Gastroesophageal sphincter (tissue), 4 donors: ENCODE data around the gene DAP. TPM values are rescaled to one million over a fixed set of nuclear protein-coding genes. Genes with fewer than 3 reads are reported as not detected.
"Not testable (repeated sequence)": the region's sequence is repeated elsewhere in the genome, so short reads cannot be mapped to it uniquely, and the experiment has no call there.

Source experiments
- ATAC-seq: fragments of 150-250 bp; one replicate; pipeline ENCODE4 v1.9.1; 2016; ENCODE audit warnings: mild to moderate bottlenecking, moderate library complexity
- H3K27ac ChIP-seq, 4 donors: fragments of 200-600 bp; sonication (generic) in 3 of 4; 1 replicate in 3 of 4; 2 replicates in 1 of 4; pipeline ENCODE4 v1.5.1; 2016 to 2019
- H3K27me3 ChIP-seq: fragments of 200-600 bp; sonication (generic); one replicate; pipeline ENCODE4 v1.5.1; 2019
- H3K36me3 ChIP-seq, 2 donors: fragments of 200-600 bp; sonication (generic); one replicate each; pipeline ENCODE4 v1.5.1; 2019; ENCODE audit warnings: control low read depth in 1 of 2
- H3K4me1 ChIP-seq, 3 donors: fragments of 200-600 bp; sonication (generic); 1 replicate in 2 of 3; 2 replicates in 1 of 3; pipeline ENCODE4 v1.5.1; 2016 to 2019; ENCODE audit warnings: control low read depth in 2 of 3
- H3K4me3 ChIP-seq, 2 donors: fragments of 200-600 bp; sonication (generic); one replicate each; pipeline ENCODE4 v1.5.1; 2019; ENCODE audit warnings: mild to moderate bottlenecking in 1 of 2, moderate library complexity in 1 of 2
- H3K9me3 ChIP-seq, 3 donors: fragments of 200-600 bp; sonication (generic); one replicate each; pipeline ENCODE4 v1.5.1; 2017 to 2019; ENCODE audit warnings: control low read depth in 2 of 3
- EP300 ChIP-seq: sonication (generic); formaldehyde crosslinking; IDR thresholded peaks from one replicate; pipeline ENCODE4 v1.6.1; 2017; ENCODE audit warnings: antibody characterized with exemption, mild to moderate bottlenecking
- POLR2A ChIP-seq, 2 donors: fragments of 450-650 bp; IDR thresholded peaks; one replicate each; pipeline ENCODE4 v1.6.1; 2017; ENCODE audit warnings: antibody characterized with exemption in 2 of 2, mild to moderate bottlenecking in 2 of 2, moderate library complexity in 1 of 2
- POLR2AphosphoS5 ChIP-seq: sonication (generic); formaldehyde crosslinking; IDR thresholded peaks from one replicate; pipeline ENCODE4 v1.6.1; 2017; ENCODE audit warnings: antibody characterized with exemption
- WGBS, 2 donors: methylation state at CpG; one replicate each; pipeline ENCODE4 v1.1.5; 2018; ENCODE audit warnings: low coverage in 1 of 2; 5-methylcytosine and 5-hydroxymethylcytosine counted together
- total RNA-seq, 4 donors: library from RNA; depleted of rRNA; stranded (reverse); fragments of >200 nt; gene quantifications; one replicate each; pipeline ENCODE4 v1.1.0, GENCODE V29; 2016
- TF ChIP-seq, protein P1 (sequence below), 4 experiments: fragments of 200-600 bp in 2 of 4; fragments of 450-650 bp in 2 of 4; sonication (generic) in 1 of 4; IDR thresholded peaks; one replicate each; pipeline ENCODE4 v1.5.1; 2017 to 2019; ENCODE audit warnings: antibody characterized with exemption in 4 of 4, mild to moderate bottlenecking in 2 of 4, moderate library complexity in 2 of 4

DAP gene
- total RNA-seq, 4 donors from 2014 or later = 21.8 to 41.9 (median 36.0) TPM

DNA sequence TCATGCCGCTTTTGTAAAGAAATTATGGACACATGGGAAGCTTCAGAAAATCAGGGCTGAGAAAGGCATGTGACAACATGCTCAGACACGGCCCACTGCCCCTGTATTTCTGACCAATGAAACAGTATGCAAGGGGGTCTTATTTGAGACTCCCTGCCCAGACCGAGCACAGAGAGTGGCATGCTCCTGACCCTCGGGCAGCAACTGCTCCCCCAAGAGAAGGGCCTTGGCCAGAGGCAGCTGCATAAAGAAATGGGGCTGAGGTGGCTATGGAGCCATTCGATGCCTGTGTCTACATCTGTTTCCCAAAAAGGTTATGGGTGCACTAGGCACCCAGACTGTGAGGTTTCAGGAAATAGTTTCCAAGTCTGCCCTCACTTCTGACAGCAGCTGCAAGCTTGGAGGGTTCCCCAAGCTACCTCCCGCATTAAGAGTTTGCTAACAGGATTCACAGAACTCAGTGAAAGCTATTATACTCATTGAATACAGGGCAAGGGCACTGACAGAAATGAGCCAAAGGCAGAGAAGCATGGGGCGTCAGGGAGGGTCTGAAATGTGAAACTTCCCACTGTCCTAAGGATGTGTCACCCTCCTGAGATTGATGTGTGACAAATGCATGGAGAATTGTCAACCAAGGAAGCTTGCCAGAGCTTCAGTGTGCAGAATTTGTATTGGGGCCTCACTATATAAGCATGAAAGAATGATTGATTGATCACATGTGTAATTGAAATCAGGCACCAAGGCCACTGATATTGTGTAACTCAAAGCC, 94.3 kb downstream of the DAP start:
- no peak overlapping the region for H3K27ac ChIP-seq
- no peak overlapping the region for H3K4me3 ChIP-seq
- H3K4me1 ChIP-seq = peaks cover 0 to 7% (median 0%) of the 10 kb centered on the region in 3 donors
- WGBS, 2 donors = 85% methylated on average over 3 of the region's 7 CpGs; no CpG with 5 or more reads in 1 of the 2 donors
- H3K36me3 ChIP-seq = no peaks in the 10 kb centered on the region
- no peaks in the 10 kb centered on the region for H3K27me3 ChIP-seq
- ATAC-seq = no peak
- no peak for TF ChIP-seq POLR2AphosphoS5
- H3K9me3 ChIP-seq = no peaks in the 10 kb centered on the region

DNA sequence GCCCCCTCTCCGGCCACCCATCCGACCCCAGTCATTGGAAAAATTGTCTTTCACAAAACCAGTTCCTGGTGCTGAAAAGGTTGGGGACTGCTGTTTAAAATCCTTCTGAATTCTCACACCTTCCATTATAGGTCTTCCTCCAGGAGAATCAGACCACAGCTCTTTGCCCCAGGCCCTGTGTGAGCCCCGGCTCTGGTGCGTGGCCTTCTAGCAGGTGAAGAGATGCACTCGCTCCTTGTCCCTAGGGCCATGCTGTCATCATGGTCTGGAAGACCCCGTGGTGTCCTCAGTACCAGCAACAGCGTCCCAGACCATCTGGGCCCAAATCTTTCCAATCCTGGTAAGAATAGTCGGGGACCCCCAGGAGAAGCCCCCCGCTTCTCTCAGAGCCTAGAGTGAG, 95.2 kb downstream of the DAP start:
- no peak overlapping the region for H3K4me3 ChIP-seq
- no peaks in the 10 kb centered on the region for H3K36me3 ChIP-seq
- no peak overlapping the region for H3K27ac ChIP-seq
- TF ChIP-seq EP300 (no peak), POLR2A (IDR thresholded peaks at IDR 0.05) (no peak), POLR2AphosphoS5 (no peak)
- TF ChIP-seq, protein P1, sequence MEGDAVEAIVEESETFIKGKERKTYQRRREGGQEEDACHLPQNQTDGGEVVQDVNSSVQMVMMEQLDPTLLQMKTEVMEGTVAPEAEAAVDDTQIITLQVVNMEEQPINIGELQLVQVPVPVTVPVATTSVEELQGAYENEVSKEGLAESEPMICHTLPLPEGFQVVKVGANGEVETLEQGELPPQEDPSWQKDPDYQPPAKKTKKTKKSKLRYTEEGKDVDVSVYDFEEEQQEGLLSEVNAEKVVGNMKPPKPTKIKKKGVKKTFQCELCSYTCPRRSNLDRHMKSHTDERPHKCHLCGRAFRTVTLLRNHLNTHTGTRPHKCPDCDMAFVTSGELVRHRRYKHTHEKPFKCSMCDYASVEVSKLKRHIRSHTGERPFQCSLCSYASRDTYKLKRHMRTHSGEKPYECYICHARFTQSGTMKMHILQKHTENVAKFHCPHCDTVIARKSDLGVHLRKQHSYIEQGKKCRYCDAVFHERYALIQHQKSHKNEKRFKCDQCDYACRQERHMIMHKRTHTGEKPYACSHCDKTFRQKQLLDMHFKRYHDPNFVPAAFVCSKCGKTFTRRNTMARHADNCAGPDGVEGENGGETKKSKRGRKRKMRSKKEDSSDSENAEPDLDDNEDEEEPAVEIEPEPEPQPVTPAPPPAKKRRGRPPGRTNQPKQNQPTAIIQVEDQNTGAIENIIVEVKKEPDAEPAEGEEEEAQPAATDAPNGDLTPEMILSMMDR (IDR thresholded peaks at IDR 0.05) = no peak
- ATAC-seq = no peak
- no peaks in the 10 kb centered on the region for H3K27me3 ChIP-seq
- no peaks in the 10 kb centered on the region for H3K9me3 ChIP-seq
- WGBS, 2 donors = 100% methylated on average over 4 of the region's 9 CpGs; no CpG with 5 or more reads in 1 of the 2 donors
- peaks cover 0 to 7% (median 0%) of the 10 kb centered on the region in 3 donors for H3K4me1 ChIP-seq

DNA sequence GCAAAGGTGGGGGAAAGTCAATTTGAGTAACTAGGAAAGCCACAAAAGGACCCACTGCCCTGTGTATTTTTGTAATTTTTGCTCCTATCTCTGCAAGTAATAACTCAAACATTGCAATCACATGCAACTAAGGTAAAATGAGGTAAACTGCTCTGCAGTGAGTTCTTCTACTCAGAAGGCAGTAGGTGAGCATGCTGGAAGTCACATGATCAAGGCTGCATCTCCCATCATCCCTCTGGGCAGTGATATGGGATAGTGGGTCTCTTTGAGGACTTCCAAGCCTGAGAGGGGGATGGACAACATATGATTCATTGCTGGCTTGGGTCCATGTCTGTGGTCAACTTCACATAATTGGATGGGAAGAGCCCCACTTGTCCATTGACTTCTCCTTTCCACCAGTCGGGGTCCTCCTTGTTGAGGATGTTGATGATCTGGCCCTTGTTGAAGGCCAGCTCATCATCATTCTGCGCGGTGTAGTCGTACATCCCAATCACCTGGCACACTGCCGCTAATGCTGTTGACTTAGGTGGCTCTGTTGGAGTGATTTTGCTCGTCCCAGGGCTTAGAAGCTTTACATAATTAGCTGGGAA, 96.8 kb downstream of the DAP start:
- H3K36me3 ChIP-seq, ATAC-seq, H3K4me3 ChIP-seq, H3K4me1 ChIP-seq, H3K27me3 ChIP-seq, H3K27ac ChIP-seq, H3K9me3 ChIP-seq: not testable (repeated sequence)
- WGBS, 2 donors = no CpG with 5 or more reads among the region's 6 CpGs

DNA sequence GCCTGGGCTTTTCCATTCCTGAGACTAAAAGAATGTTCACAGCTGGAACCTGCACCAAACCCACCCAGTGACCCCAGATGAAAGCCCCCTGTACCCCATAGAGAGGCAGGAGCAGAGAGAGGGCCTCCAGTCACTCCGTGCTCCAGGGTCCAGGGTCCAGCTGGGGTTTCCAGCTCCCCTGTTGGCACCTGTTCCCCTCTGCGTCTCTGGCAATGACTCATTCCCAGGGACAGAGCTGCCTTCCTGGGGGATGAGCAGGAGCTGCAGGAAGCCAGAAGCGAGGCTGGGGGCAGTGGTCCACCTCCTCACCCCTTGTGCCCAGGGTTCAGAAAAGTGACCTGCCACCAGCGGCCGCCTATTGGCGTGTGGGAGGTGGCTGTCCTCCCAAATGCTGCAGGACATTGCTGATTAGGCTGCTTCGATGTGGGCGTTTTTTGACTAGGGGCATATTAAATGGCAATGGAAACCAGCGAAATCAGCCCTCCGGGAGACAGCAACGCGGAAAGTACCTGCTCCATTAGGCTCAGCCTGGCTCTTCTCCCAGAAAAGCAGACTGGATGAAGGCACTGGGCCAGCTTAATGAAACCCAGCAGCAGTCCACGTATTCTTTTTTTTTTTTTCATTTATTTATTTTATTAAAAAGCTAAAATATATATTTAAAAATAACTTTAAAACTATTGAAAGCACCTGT, 97.4 kb downstream of the DAP start:
- Histone ChIP-seq H3K27me3 (no peaks in the 10 kb centered on the region), H3K27ac (no peak overlapping the region), H3K36me3 (no peaks in the 10 kb centered on the region), H3K4me3 (no peak overlapping the region), H3K4me1 (peaks cover 0 to 7% (median 0%) of the 10 kb centered on the region in 3 donors), H3K9me3 (no peaks in the 10 kb centered on the region)
- no peak for ATAC-seq
- TF ChIP-seq POLR2A (IDR thresholded peaks at IDR 0.05) = no peak
- no peak for TF ChIP-seq POLR2AphosphoS5
- WGBS, 2 donors = 7 to 16% methylated on average over 5 to 7 of the region's 13 CpGs

DNA sequence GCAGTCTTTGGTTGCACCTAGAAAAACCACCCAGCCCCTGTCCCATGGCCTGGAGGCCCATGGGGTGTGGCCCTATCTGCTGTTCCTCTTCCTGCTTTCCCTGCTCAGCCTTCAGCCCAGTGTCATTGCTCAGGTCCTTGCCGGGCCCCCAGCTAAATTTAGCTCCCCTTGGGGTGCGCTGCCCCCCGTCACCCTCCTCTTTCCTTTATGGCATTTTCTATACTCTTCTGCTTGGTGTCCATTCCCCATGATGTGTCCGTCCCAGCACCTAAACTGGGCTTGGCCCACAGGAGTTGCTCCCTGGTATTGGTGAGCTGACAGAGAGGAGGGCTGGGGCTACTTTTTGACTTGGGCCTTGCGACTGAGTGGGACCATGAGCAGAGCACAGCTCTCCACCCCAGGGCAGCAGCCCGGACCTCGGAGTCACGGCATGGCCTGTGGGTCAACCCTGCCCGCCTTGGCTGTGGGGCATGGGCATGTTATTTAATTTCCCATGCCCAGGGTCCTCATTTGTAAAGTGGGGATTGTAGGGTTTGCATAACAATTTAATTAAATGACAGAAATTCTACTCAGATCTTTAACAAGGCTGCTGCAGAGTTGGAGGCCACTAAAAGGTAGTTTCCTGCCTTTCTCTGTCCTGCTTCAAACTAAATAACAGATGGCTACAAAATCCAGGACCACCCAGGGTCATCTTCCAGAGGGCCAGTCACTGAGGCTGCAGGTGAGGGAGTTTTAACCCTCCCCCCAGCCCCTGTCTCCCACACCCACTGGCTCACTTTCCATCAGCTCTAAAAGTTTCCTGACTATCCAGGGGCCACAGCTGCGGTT, 98.2 kb downstream of the DAP start:
- Histone ChIP-seq H3K4me1 (peaks cover 0 to 7% (median 0%) of the 10 kb centered on the region in 3 donors), H3K27ac (no peak overlapping the region), H3K9me3 (no peaks in the 10 kb centered on the region), H3K27me3 (no peaks in the 10 kb centered on the region), H3K4me3 (no peak overlapping the region), H3K36me3 (no peaks in the 10 kb centered on the region)
- ATAC-seq = no peak
- 93 to 100% methylated on average over 1 to 2 of the region's 10 CpGs for WGBS, 2 donors
- TF ChIP-seq, protein P1 (IDR thresholded peaks at IDR 0.05) = no peak
- TF ChIP-seq POLR2A (IDR thresholded peaks at IDR 0.05) (no peak), EP300 (no peak), POLR2AphosphoS5 (no peak)

DNA sequence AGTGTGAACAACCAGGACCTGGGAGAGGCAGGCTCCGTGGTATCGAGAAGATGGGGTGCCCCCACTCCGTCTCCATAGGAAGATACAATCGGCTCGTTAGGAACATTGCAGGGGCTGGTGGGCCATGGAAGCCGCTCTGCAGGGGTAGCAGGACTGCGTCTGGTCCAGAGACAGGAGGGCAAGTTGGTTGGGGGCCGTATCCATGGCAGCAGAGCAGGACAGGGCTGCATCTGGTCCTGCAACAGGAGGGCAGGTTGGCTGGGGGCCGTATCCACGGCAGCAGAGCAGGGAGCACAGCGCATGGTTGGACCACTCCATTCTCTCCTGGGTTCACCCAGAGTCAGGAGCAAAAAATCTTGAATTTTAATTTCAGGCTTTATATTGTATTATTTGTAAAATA, 99.0 kb downstream of the DAP start:
- Histone ChIP-seq H3K27ac (no peak overlapping the region), H3K27me3 (no peaks in the 10 kb centered on the region), H3K4me1 (peaks cover 0 to 7% (median 0%) of the 10 kb centered on the region in 3 donors), H3K9me3 (no peaks in the 10 kb centered on the region), H3K4me3 (no peak overlapping the region), H3K36me3 (no peaks in the 10 kb centered on the region)
- no peak for TF ChIP-seq EP300
- TF ChIP-seq POLR2AphosphoS5 = no peak
- TF ChIP-seq, protein P1 (IDR thresholded peaks at IDR 0.05) = no peak
- TF ChIP-seq POLR2A (IDR thresholded peaks at IDR 0.05) = no peak
- 92 to 97% methylated on average over 4 to 5 of the region's 11 CpGs for WGBS, 2 donors
- no peak for ATAC-seq
